ENCODE data around the gene PRICKLE3. TPM values are rescaled to one million over a fixed set of nuclear protein-coding genes. Genes with fewer than 3 reads are reported as not detected.
A peak's percentile ranks its signal among the peaks of the same experiment; 100 is the strongest.

PRICKLE3 gene
- total RNA-seq = 4.5 TPM

- DNase-seq (ENCODE audit: low spot score) = peak; percentile 86
- ATAC-seq = peak; percentile 75
These were observed at the start of gene PRICKLE3 for GRCh38 chrX:49186125-49187027. Gene PRICKLE3, minus strand, starts transcription at chrX:49186373. Its CDS starts 76 bp downstream, at chrX:49186297.

GRCh38 chrX:49233887-49234555 is 47.8 kb upstream of the PRICKLE3 start:
- ATAC-seq (no peak), DNase-seq (ENCODE audit: low spot score) (no peak)

GRCh38 chrX:49233176-49233575 is 47.0 kb upstream of the PRICKLE3 start, which contains the start of gene CACNA1F:
Gene CACNA1F, minus strand, starts transcription at chrX:49233340. Its CDS starts 31 bp downstream, at chrX:49233309.
- ATAC-seq (no peak), DNase-seq (ENCODE audit: low spot score) (no peak)

GRCh38 chrX:49232525-49232924 is 46.4 kb upstream of the PRICKLE3 start:
- DNase-seq (ENCODE audit: low spot score) (no peak), ATAC-seq (no peak)

- ATAC-seq = no peak
- DNase-seq (ENCODE audit: low spot score) = no peak
These were observed 45.3 kb upstream of the PRICKLE3 start for GRCh38 chrX:49231333-49232000.

- DNase-seq (ENCODE audit: low spot score) = peak; percentile 46
- peak; percentile 41 for ATAC-seq
These were observed 44.5 kb upstream of the PRICKLE3 start for GRCh38 chrX:49230500-49231232.

GRCh38 chrX:49228185-49228584 is 42.0 kb upstream of the PRICKLE3 start:
- no peak for DNase-seq (ENCODE audit: low spot score)
- ATAC-seq = no peak

GRCh38 chrX:49227726-49228125 is 41.6 kb upstream of the PRICKLE3 start:
- DNase-seq (ENCODE audit: low spot score) (no peak), ATAC-seq (no peak)

- no peak for DNase-seq (ENCODE audit: low spot score)
- no peak for ATAC-seq
These were observed 40.8 kb upstream of the PRICKLE3 start for GRCh38 chrX:49226946-49227345.

GRCh38 chrX:49225858-49226257 is 39.7 kb upstream of the PRICKLE3 start:
- ATAC-seq (no peak), DNase-seq (ENCODE audit: low spot score) (no peak)

- ATAC-seq (no peak), DNase-seq (ENCODE audit: low spot score) (no peak)
These were observed 35.7 kb upstream of the PRICKLE3 start for GRCh38 chrX:49221868-49222267.

GRCh38 chrX:49220100-49220499 is 33.9 kb upstream of the PRICKLE3 start:
- no peak for DNase-seq (ENCODE audit: low spot score)
- no peak for ATAC-seq

- ATAC-seq (no peak), DNase-seq (ENCODE audit: low spot score) (no peak)
These were observed 28.9 kb upstream of the PRICKLE3 start for GRCh38 chrX:49214996-49215526.

GRCh38 chrX:49214416-49214815 is 28.2 kb upstream of the PRICKLE3 start:
- DNase-seq (ENCODE audit: low spot score) (no peak), ATAC-seq (no peak)

GRCh38 chrX:49212861-49213260 is 26.7 kb upstream of the PRICKLE3 start:
- ATAC-seq (no peak), DNase-seq (ENCODE audit: low spot score) (no peak)

GRCh38 chrX:49212209-49212608 is 26.0 kb upstream of the PRICKLE3 start:
- DNase-seq (ENCODE audit: low spot score) (no peak), ATAC-seq (no peak)

GRCh38 chrX:49211074-49211473 is 24.9 kb upstream of the PRICKLE3 start:
- DNase-seq (ENCODE audit: low spot score) (no peak), ATAC-seq (no peak)

- DNase-seq (ENCODE audit: low spot score) = no peak
- ATAC-seq = no peak
These were observed 24.2 kb upstream of the PRICKLE3 start for GRCh38 chrX:49210406-49210805.

- ATAC-seq = no peak
- no peak for DNase-seq (ENCODE audit: low spot score)
These were observed 23.5 kb upstream of the PRICKLE3 start for GRCh38 chrX:49209434-49210251.

GRCh38 chrX:49208399-49208798 is 22.2 kb upstream of the PRICKLE3 start:
- DNase-seq (ENCODE audit: low spot score) (no peak), ATAC-seq (no peak)

Data from left lobe of liver (tissue), 2 donors.